Right forelimb (tissue), 1 donor: ENCODE data around the gene TMEM198.

Source experiments
- DNase-seq: peaks from one replicate; pipeline ENCODE4 v3.0.0-alpha.2; 2018

Gene TMEM198

DNA sequence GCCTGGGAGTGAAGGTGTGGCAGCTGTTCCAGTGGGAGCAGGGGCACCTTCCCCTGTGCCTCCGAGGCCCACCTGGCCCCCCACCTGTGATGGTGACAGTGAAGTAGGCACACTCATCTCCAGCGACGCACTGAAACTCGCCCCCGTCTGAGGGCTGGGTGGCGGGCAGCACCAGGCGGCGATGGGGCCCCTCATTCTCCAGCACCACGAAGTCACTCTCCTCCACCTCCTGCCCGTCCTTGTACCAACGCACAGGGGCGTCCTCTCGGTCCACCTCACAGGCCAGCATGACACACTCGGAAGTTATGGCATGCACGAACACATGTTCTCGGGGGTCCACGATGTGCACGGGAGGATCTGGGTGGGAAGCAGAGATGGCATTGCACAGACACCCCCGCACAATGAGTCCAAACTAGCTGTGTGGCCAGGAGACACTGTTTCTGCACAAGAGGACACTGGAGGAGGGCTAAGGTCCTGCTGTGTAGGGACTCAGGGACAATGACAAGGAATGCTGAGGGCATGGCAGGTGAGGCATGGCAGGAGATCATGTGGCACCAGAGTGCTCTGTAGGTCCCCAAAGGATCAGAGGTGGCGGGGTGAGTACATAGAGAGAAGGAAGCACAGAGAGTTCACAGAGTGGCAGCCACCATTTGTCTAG is 19.6 kb downstream of the TMEM198 start:
- no peak for DNase-seq

- DNase-seq, result no peak
Observed at GRCh38 chr2:219565130-219566080, 21.6 kb downstream of the TMEM198 start.

GRCh38 chr2:219566640-219567039 is 22.8 kb downstream of the TMEM198 start:
- no peak for DNase-seq

GRCh38 chr2:219567131-219567530 is 23.3 kb downstream of the TMEM198 start:
- DNase-seq, result no peak

DNA sequence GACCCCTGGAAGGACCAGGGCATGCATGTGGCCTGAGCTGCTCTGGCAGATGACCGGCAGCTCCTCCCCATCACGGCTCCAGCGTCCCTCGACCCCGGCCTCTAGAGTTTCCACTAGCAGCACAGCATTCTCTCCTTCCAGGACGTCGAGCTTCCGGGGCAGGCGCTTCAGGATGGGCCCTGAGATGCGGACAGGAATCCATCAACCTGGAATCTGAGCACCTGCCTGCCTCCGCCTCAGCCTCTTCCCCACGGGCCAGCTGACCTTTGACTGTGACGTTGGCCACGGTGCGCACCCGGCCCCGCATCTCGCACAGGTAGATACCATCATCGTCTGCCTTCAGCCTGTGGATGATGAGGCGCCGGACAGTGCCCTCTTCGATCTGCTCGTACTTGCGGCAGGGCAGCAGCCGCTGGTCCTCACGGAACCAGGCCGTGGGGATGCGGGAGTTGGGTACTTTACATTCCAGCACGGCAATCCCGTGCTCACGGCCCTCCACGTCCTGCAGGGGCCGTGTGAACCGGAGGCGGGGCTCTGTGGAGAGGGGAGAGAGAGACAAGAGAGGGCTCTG is 24.0 kb downstream of the TMEM198 start:
- no peak for DNase-seq

- DNase-seq, result no peak
Observed at GRCh38 chr2:219569041-219569440, 25.2 kb downstream of the TMEM198 start.

- no peak for DNase-seq
Observed at GRCh38 chr2:219569635-219570034, 25.8 kb downstream of the TMEM198 start.

GRCh38 chr2:219570194-219570923 is 26.5 kb downstream of the TMEM198 start:
- DNase-seq, result peak; percentile 66

DNA sequence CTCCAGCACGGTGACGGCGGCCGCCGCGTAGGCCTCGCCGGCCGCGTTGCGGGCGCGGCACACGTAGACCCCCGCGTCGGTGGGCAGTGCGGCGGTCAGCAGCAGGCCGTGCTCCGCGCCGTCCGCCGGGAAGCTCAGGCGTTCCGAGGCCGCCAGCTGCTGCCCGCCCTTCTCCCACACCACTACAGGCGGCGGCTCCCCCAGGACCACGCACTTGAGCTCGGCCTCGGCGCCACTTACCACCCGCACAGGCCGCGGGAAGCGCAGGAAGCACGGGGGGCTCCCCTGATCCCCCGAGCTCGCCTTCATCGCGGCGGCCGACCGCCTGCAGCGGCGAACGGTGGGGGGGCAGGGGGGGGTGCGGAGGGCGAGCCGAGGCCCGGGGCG is 27.1 kb downstream of the TMEM198 start:
- peak; percentile 67 for DNase-seq

GRCh38 chr2:219571311-219572236 is 27.7 kb downstream of the TMEM198 start, which contains the start of gene OBSL1:
Gene OBSL1, minus strand, starts transcription at chr2:219571539. Its CDS starts 307 bp downstream, at chr2:219571232.
- peak; percentile 92 for DNase-seq

DNA sequence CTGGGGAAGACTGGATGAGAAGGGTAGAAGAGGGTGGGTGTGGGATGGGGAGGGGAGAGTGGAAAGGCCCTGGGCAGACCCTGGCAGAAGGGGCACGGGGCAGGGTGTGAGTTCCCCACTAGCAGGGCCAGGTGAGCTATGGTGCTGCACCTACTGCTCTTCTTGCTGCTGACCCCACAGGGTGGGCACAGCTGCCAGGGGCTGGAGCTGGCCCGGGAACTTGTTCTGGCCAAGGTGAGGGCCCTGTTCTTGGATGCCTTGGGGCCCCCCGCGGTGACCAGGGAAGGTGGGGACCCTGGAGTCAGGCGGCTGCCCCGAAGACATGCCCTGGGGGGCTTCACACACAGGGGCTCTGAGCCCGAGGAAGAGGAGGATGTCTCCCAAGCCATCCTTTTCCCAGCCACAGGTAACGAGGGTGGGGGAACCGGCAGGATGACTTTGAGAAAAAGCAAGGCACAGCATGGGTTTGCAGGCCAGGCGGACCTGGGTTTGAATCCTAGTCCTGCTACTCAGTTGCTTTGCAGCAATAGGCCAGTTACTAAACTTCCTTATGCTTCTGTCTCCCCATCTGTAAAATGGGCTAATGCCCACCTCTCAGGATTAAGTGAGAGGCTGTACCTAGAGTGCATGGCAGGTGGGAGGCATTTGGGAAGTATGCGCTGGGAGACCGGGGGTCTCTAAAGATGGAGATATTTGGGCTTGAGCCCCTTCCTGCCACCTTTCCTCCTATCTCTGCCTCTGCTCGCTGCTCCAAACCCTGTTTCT is 28.6 kb downstream of the TMEM198 start, which contains the start of gene INHA:
TSS of gene INHA (plus strand) at position 74 of the 765 bp plus-strand sequence. CDS start at position 139, 65 bp downstream.
- no peak for DNase-seq

DNA sequence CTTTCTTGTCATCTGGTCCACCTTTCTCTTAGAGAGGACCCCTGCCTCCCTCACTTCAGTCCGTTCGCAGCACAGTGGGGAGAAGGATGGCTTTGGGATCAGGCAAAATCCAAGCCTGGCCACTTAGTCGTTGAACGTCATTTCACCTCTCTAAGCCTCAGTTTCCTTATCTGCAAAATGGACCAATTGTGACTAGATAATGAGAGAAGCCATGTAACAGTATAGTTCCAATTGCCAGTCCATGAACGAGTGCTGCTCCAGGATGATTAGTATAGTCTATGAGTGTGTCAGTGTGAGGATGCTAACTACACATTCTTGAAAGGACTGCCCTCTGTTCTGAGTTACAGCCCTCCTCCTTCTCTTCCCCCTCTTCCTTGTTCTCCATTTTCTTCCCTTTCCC is 29.3 kb downstream of the TMEM198 start:
- no peak for DNase-seq

- DNase-seq, result no peak
Observed at GRCh38 chr2:219574484-219575311, 30.9 kb downstream of the TMEM198 start.

DNA sequence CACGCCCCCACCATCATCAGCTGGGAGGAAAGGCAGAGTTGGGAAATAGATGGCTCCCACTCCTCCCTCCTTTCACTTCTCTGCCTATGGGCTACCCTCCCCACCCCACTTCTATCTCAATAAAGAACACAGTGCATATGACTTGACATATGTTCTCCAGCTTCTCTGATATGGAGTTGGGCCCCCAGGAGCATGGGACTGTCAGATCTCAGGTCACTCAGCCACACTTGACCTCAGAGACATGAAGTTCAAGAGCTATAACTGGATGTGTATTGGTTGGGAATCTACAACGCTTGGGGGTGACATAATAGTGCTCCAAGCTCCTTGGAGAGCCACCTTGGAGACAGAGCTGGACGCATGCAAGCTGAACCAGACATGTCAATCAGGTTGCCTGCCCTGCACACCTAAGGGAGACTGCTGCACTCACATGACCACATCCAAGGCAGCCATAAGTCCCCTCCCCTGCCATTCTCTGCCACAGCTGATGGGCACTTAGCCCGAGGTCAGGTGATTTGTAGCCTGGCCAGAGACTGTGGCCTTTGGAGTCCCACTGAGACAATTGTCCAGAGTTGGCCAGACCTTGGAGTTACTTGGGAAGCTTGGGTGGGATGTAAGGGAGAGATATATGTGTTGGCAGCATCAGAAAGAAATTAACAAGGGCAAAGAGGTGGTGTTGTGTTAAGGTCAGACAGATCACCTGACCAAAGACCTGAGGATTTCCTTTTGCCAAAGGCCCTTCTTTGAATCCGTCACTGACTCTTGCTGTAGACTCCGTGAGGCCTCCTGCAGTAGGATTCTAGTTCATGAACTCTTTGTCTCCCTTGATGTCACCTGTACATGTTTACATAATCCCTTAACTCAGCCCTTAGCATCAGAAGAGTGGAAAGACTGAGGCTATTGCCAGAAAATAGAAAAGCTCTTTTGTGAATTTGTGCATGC is 32.0 kb downstream of the TMEM198 start:
- no peak for DNase-seq

DNA sequence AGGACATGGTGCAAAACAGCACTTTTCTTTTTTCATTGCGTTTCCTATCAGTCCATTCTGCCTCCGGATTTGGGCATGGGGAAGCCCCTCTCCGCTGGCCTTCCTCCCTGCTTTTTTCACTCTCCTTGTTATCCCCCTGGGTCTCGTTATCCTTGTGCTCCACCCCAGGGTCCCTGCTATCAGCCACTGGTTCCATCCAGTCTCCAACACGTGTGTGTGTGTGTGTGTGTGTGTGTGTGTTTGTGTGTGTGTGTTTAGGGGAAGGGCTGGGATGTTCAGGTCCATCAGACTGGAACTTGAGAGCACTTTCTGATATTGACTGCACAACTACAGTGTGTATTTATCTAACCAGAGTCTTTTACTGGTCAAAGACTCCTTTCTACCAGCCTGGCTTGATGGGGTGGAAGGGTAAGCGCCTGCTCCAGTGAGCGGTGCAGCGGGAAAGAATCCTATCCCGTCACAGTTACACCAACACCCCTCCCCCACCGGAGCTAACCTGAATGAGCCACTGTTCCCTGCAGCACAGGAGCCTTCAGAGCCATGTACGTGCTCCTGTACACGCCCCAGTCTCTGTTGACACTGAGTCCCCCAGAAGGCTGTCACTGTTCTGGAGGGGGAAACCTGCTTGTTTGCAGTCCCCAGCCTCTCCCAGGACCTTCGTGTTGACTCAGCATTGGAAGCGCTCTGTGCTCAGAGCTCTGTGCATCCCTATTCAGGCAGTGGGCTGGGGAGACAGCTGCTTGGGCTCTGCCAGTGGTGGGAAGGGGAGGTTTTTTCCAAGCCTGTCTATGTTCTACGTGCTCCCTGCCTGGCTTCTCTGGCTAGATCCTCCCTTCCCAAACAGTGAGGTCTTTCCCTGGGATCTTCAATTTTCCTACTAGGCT is 32.9 kb downstream of the TMEM198 start:
- peak; percentile 76 for DNase-seq

DNA sequence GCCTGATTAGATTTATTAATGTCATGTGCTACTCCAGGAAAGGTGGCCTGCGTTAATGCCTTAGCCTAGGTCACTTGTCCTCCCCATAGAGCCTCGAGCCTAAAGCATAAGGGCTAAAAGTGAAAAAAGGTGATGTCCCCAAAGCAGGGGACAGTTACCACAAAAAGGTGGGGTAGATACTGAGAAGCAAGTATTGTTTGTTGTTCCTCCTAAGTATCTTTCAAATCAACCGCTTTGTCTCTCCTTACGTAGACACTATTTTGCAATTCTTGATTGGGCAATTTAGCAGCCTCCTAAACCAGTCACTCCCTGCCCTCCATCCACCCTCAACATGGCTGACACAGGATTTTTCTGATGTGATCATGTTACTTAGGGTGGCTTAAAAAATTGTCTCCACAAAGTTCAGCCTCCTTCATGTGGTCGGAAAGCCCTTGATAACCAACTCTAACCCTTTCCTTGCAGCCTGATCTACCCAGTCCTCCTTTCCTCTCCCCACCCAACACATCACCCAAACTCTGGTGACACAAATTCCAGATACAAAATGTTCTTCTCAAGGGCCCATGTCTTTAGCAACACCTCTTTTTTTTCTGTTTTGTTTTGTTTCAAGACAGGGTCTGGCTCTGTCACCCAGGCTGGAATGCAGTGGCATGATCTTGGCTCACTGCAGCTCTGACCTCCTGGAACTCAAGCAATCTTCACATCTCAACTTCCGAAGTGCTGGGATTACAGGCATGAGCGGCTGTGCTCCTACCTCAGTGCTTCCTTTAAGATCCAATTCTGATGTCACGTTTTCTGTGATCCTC is 35.2 kb downstream of the TMEM198 start:
- DNase-seq, result no peak

DNA sequence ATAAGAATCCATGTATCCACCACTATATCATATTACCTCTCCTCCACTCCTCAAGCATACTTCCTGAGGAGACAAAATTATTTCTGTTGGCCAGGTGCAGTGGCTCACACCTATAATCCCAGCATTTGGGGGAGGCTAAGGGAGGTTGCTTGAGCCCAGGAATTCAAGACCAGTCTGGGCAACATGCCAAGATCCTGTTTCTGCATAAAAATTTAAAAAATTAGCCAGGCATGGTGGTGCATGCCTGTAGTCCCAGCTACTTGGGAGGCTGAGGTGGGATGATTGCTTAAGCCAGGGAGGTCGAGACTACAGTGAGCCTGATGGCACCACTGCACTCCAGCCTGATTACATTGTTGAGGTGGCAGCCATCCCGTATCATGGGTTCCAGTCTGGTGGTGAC is 37.5 kb downstream of the TMEM198 start:
- DNase-seq, result no peak
